Urinary bladder (tissue), 4 donors: Measurements from ENCODE around the gene NUTF2. TPM values are rescaled to one million over a fixed set of nuclear protein-coding genes. Genes with fewer than 3 reads are reported as not detected.
A peak's percentile ranks its signal among the peaks of the same experiment; 100 is the strongest.
"Not testable (repeated sequence)": the region's sequence is repeated elsewhere in the genome, so short reads cannot be mapped to it uniquely, and the experiment has no call there.

Source experiments
- DNase-seq: peaks from one replicate; pipeline ENCODE4 v3.0.0-alpha.2; 2015; ENCODE audit errors: extremely low spot score
- H3K27ac ChIP-seq: one replicate; pipeline ENCODE4 v1.5.1; 2013; ENCODE audit warnings: low read depth, mild to moderate bottlenecking, moderate library complexity
- H3K36me3 ChIP-seq: one replicate; pipeline ENCODE4 v1.6.1; 2013; ENCODE audit warnings: mild to moderate bottlenecking, moderate library complexity; ENCODE audit not compliant: insufficient read depth
- H3K4me1 ChIP-seq: one replicate; pipeline ENCODE4 v1.6.1; 2013; ENCODE audit warnings: mild to moderate bottlenecking, moderate library complexity; ENCODE audit not compliant: insufficient read depth
- H3K4me3 ChIP-seq: one replicate; pipeline ENCODE4 v1.5.1; 2013; ENCODE audit warnings: low read depth, low read length
- WGBS: extraction: QIAGEN DNeasy Blood & Tissue Kit; methylation state at CpG from one replicate; pipeline ENCODE4 v1.1.7; 2013; 5-methylcytosine and 5-hydroxymethylcytosine counted together
- polyA plus RNA-seq: library from polyadenylated mRNA; stranded (reverse); fragments of 200-250 nt; gene quantifications from one replicate; pipeline ENCODE4 v1.2.3, GENCODE V29; 2013
- total RNA-seq: library from RNA; depleted of rRNA; stranded (reverse); fragments of >200 nt; gene quantifications from one replicate; pipeline ENCODE4 v1.2.3, GENCODE V29; 2014
- donor health status: healthy with polysubstance abuse.
- donor health status: healthy.

Gene NUTF2
- total and polyA plus RNA-seq, 2 donors, result 70.6 to 117 TPM

GRCh38 chr16:67822511-67822910 is 24.2 kb upstream of the NUTF2 start:
- DNase-seq, result no peak
- 90% methylated on average over 2 of the region's 2 CpGs for WGBS
- no peak overlapping the region for H3K4me3 ChIP-seq
- H3K36me3 ChIP-seq, result no peaks in the 10 kb centered on the region
- no peak overlapping the region for H3K27ac ChIP-seq
- no peaks in the 10 kb centered on the region for H3K4me1 ChIP-seq

GRCh38 chr16:67825119-67825518 is 21.6 kb upstream of the NUTF2 start:
- Histone ChIP-seq H3K27ac (no peak overlapping the region), H3K4me1 (no peaks in the 10 kb centered on the region), H3K4me3 (no peak overlapping the region), H3K36me3 (peaks cover 3% of the 10 kb centered on the region)
- DNase-seq, result no peak
- WGBS, result 80% methylated on average over 8 of the region's 8 CpGs

- no peak for DNase-seq
- peaks cover 3% of the 10 kb centered on the region for H3K36me3 ChIP-seq
- no peaks in the 10 kb centered on the region for H3K4me1 ChIP-seq
- no peak overlapping the region for H3K27ac ChIP-seq
- WGBS, result 90% methylated on average over 14 of the region's 14 CpGs
- H3K4me3 ChIP-seq, result no peak overlapping the region
Measured at GRCh38 chr16:67825906-67826305, 20.8 kb upstream of the NUTF2 start.

- Histone ChIP-seq H3K4me3 (no peak overlapping the region), H3K27ac (no peak overlapping the region), H3K36me3 (peaks cover 3% of the 10 kb centered on the region), H3K4me1 (no peaks in the 10 kb centered on the region)
- WGBS, result 94% methylated on average over 4 of the region's 4 CpGs
- DNase-seq, result no peak
Measured at GRCh38 chr16:67828651-67829050, 18.1 kb upstream of the NUTF2 start.

GRCh38 chr16:67833030-67833414 is 13.7 kb upstream of the NUTF2 start:
- peaks cover 3% of the 10 kb centered on the region for H3K36me3 ChIP-seq
- no peak overlapping the region for H3K27ac ChIP-seq
- WGBS, result 0% methylated on average over 3 of the region's 3 CpGs
- peak overlapping the region; percentile 69 for H3K4me3 ChIP-seq
- H3K4me1 ChIP-seq, result no peaks in the 10 kb centered on the region
- DNase-seq, result no peak

GRCh38 chr16:67833415-67834241 is 13.1 kb upstream of the NUTF2 start:
- no peaks in the 10 kb centered on the region for H3K4me1 ChIP-seq
- under 1% methylated on average over 49 of the region's 49 CpGs for WGBS
- peak overlapping the region; percentile 57 for H3K27ac ChIP-seq

GRCh38 chr16:67834242-67834614 is 12.5 kb upstream of the NUTF2 start:
- Histone ChIP-seq H3K36me3 (no peaks in the 10 kb centered on the region), H3K27ac (no peak overlapping the region), H3K4me3 (peak overlapping the region; percentile 69), H3K4me1 (no peaks in the 10 kb centered on the region)
- no peak for DNase-seq
- 81% methylated on average over 10 of the region's 10 CpGs for WGBS

More at GRCh38 chr16:67833415-67834241, 13.1 kb upstream of the NUTF2 start:
- peak overlapping the region; percentile 69 for H3K4me3 ChIP-seq
- peaks cover under 1% of the 10 kb centered on the region for H3K36me3 ChIP-seq
- peak; percentile 84 for DNase-seq

- not testable (repeated sequence) for H3K4me1 ChIP-seq, DNase-seq, H3K27ac ChIP-seq, H3K36me3 ChIP-seq, H3K4me3 ChIP-seq
- 93% methylated on average over 10 of the region's 10 CpGs for WGBS
Measured at GRCh38 chr16:67837190-67837589, 9.5 kb upstream of the NUTF2 start.

GRCh38 chr16:67837811-67838210 is 8.9 kb upstream of the NUTF2 start:
- no peaks in the 10 kb centered on the region for H3K36me3 ChIP-seq
- DNase-seq, result no peak
- no peak overlapping the region for H3K27ac ChIP-seq
- 87% methylated on average over 2 of the region's 2 CpGs for WGBS
- no peak overlapping the region for H3K4me3 ChIP-seq
- H3K4me1 ChIP-seq, result no peaks in the 10 kb centered on the region

GRCh38 chr16:67841198-67841815 is 5.4 kb upstream of the NUTF2 start:
- Histone ChIP-seq H3K4me1 (no peaks in the 10 kb centered on the region), H3K36me3 (no peaks in the 10 kb centered on the region), H3K27ac (no peak overlapping the region), H3K4me3 (no peak overlapping the region)
- 36% methylated on average over 17 of the region's 17 CpGs for WGBS
- no peak for DNase-seq

- Histone ChIP-seq H3K27ac (peak within 1 kb of the TSS; percentile 99), H3K36me3 (no peaks in the 10 kb centered on the region), H3K4me3 (peak within 1 kb of the TSS; percentile 59), H3K4me1 (no peaks in the 10 kb centered on the region)
- DNase-seq, result peak; percentile 97
- WGBS, result under 1% methylated on average over 83 of the region's 83 CpGs
Measured at GRCh38 chr16:67841816-67842508, 4.8 kb upstream of the NUTF2 start, which contains the start of gene THAP11. THAP11 (plus strand) TSS chr16:67842320; CDS start chr16:67842555, 235 bp downstream.

GRCh38 chr16:67842509-67843342 is 4.0 kb upstream of the NUTF2 start:
- Histone ChIP-seq H3K4me3 (peak overlapping the region; percentile 59), H3K36me3 (no peaks in the 10 kb centered on the region), H3K4me1 (no peaks in the 10 kb centered on the region), H3K27ac (peak overlapping the region; percentile 99)
- DNase-seq, result no peak
- WGBS, result under 1% methylated on average over 67 of the region's 67 CpGs

GRCh38 chr16:67843343-67843765 is 3.4 kb upstream of the NUTF2 start:
- Histone ChIP-seq H3K4me3 (peak overlapping the region; percentile 59), H3K27ac (no peak overlapping the region), H3K36me3 (no peaks in the 10 kb centered on the region), H3K4me1 (peaks cover 3% of the 10 kb centered on the region)
- 3% methylated on average over 11 of the region's 11 CpGs for WGBS
- no peak for DNase-seq
